WTC11 (cell line): Measurements from ENCODE around the gene MTCL1. TPM values are rescaled to one million over a fixed set of nuclear protein-coding genes. Genes with fewer than 3 reads are reported as not detected.

Experiments used
- ATAC-seq: fragments of 200-7000 bp; cut with Tn5 transposase; 2 replicates; pipeline ENCODE4 v1.10.0; 2021; ENCODE audit warnings: mild to moderate bottlenecking, moderate library complexity
- CTCF ChIA-PET: fragments of 300-600 bp; sonication (Branson Sonifier 250); formaldehyde crosslinking; loops from one replicate; lab custom pipeline; 2021; ENCODE audit warnings: antibody characterized with exemption; lab: Charles Lee
- POLR2A ChIA-PET: fragments of 350-600 bp; sonication (Branson Sonifier 250); formaldehyde crosslinking; loops from one replicate; lab custom pipeline; 2021; ENCODE audit warnings: antibody characterized with exemption; lab: Charles Lee
- DNase-seq: peaks from one replicate; pipeline ENCODE4 v3.0.0; 2021; ENCODE audit warnings: low spot score
- H3K27ac Mint-ChIP-seq: 2 replicates; pipeline ENCODE4 v1.8.0; 2021; ENCODE audit warnings: mixed read lengths
- H3K27me3 Mint-ChIP-seq: 2 replicates; pipeline ENCODE4 v1.8.0; 2021; ENCODE audit warnings: low read depth, mild to moderate bottlenecking, moderate library complexity, mixed read lengths
- H3K36me3 Mint-ChIP-seq: 2 replicates; pipeline ENCODE4 v1.8.0; 2021; ENCODE audit warnings: mixed read lengths
- H3K4me1 Mint-ChIP-seq: 2 replicates; pipeline ENCODE4 v1.8.0; 2022; ENCODE audit warnings: mixed read lengths
- H3K4me3 Mint-ChIP-seq: 2 replicates; pipeline ENCODE4 v1.8.0; 2021; ENCODE audit warnings: mild to moderate bottlenecking, moderate library complexity, mixed read lengths
- H3K9me3 Mint-ChIP-seq: 2 replicates; pipeline ENCODE4 v1.8.0; 2021; ENCODE audit warnings: mixed read lengths
- CREB1 ChIP-seq: sonication (generic); formaldehyde crosslinking; IDR thresholded peaks from 2 replicates; pipeline ENCODE4 v1.8.0; 2023; ENCODE audit warnings: mild to moderate bottlenecking, missing genetic modification reagents
- EMX1 ChIP-seq: fragments of 250-450 bp; sonication (Bioruptor Pico); IDR thresholded peaks from 2 replicates; pipeline ENCODE4 v1.8.0; 2021; ENCODE audit warnings: mild to moderate bottlenecking
- ETV6 ChIP-seq: sonication (generic); formaldehyde crosslinking; IDR thresholded peaks from 2 replicates; pipeline ENCODE4 v1.8.1; 2022; ENCODE audit warnings: mild to moderate bottlenecking, missing genetic modification reagents
- GABPB1 ChIP-seq: sonication (generic); formaldehyde crosslinking; IDR thresholded peaks from 2 replicates; pipeline ENCODE4 v1.8.1; 2023; ENCODE audit warnings: mild to moderate bottlenecking, missing genetic modification reagents
- HMGXB4 ChIP-seq: sonication (generic); formaldehyde crosslinking; IDR thresholded peaks from 2 replicates; pipeline ENCODE4 v1.8.1; 2023; ENCODE audit warnings: mild to moderate bottlenecking, moderate library complexity, missing genetic modification reagents
- KAT7 ChIP-seq: sonication (generic); formaldehyde crosslinking; IDR thresholded peaks from 2 replicates; pipeline ENCODE4 v1.8.1; 2023; ENCODE audit warnings: missing genetic modification reagents, mild to moderate bottlenecking, borderline replicate concordance
- RELA ChIP-seq: sonication (generic); formaldehyde crosslinking; IDR thresholded peaks from 2 replicates; pipeline ENCODE4 v1.8.1; 2022; ENCODE audit warnings: missing genetic modification reagents, mild to moderate bottlenecking, borderline replicate concordance
- SP1 ChIP-seq: sonication (generic); formaldehyde crosslinking; conservative IDR thresholded peaks from 2 replicates; pipeline ENCODE4 v1.8.1; 2022; ENCODE audit warnings: missing genetic modification reagents
- TEAD1 ChIP-seq: sonication (generic); formaldehyde crosslinking; IDR thresholded peaks from 2 replicates; pipeline ENCODE4 v1.8.0; 2022; ENCODE audit warnings: mild to moderate bottlenecking, missing genetic modification reagents
- ZMAT4 ChIP-seq: fragments of 250-450 bp; sonication (Bioruptor Pico); IDR thresholded peaks from 2 replicates; pipeline ENCODE4 v1.9.0; 2021; ENCODE audit warnings: mild to moderate bottlenecking
- ZNF121 ChIP-seq: sonication (generic); formaldehyde crosslinking; IDR thresholded peaks from 2 replicates; pipeline ENCODE4 v1.8.0; 2023; ENCODE audit warnings: missing genetic modification reagents
- ZNF138 ChIP-seq: sonication (generic); formaldehyde crosslinking; conservative IDR thresholded peaks from 2 replicates; pipeline ENCODE4 v1.8.1; 2022; ENCODE audit warnings: mild to moderate bottlenecking, moderate library complexity, missing genetic modification reagents
- ZNF219 ChIP-seq: sonication (generic); formaldehyde crosslinking; IDR thresholded peaks from 2 replicates; pipeline ENCODE4 v1.8.0; 2023; ENCODE audit warnings: missing genetic modification reagents, mild to moderate bottlenecking, borderline replicate concordance
- ZNF512 ChIP-seq: sonication (generic); formaldehyde crosslinking; IDR thresholded peaks from 2 replicates; pipeline ENCODE4 v1.8.1; 2022; ENCODE audit warnings: missing genetic modification reagents, borderline replicate concordance
- total RNA-seq: library from RNA; stranded (reverse); gene quantifications from 3 replicates; pipeline ENCODE4 v1.2.3, GENCODE V29; 2021
- TF ChIP-seq, protein P1 (sequence below): sonication (generic); formaldehyde crosslinking; IDR thresholded peaks from 2 replicates; pipeline ENCODE4 v1.8.0; 2022; ENCODE audit warnings: missing genetic modification reagents
- TF ChIP-seq, protein P2 (sequence below): sonication (generic); formaldehyde crosslinking; IDR thresholded peaks from 2 replicates; pipeline ENCODE4 v1.8.1; 2023; ENCODE audit warnings: mild to moderate bottlenecking, missing genetic modification reagents, moderate library complexity
- TF ChIP-seq, protein P3 (sequence below): sonication (generic); formaldehyde crosslinking; conservative IDR thresholded peaks from 2 replicates; pipeline ENCODE4 v1.8.1; 2022; ENCODE audit warnings: mild to moderate bottlenecking, missing genetic modification reagents
- TF ChIP-seq, protein P4 (sequence below): sonication (generic); formaldehyde crosslinking; IDR thresholded peaks from 2 replicates; pipeline ENCODE4 v1.8.1; 2022; ENCODE audit warnings: low read depth, mild to moderate bottlenecking, moderate library complexity, missing genetic modification reagents, borderline replicate concordance
- TF ChIP-seq, protein P5 (sequence below): sonication (generic); formaldehyde crosslinking; IDR thresholded peaks from 2 replicates; pipeline ENCODE4 v1.8.0; 2022; ENCODE audit warnings: mild to moderate bottlenecking, missing genetic modification reagents

Gene MTCL1
- total RNA-seq, 1 experiment from 2014 or later = 64.3 TPM

DNA sequence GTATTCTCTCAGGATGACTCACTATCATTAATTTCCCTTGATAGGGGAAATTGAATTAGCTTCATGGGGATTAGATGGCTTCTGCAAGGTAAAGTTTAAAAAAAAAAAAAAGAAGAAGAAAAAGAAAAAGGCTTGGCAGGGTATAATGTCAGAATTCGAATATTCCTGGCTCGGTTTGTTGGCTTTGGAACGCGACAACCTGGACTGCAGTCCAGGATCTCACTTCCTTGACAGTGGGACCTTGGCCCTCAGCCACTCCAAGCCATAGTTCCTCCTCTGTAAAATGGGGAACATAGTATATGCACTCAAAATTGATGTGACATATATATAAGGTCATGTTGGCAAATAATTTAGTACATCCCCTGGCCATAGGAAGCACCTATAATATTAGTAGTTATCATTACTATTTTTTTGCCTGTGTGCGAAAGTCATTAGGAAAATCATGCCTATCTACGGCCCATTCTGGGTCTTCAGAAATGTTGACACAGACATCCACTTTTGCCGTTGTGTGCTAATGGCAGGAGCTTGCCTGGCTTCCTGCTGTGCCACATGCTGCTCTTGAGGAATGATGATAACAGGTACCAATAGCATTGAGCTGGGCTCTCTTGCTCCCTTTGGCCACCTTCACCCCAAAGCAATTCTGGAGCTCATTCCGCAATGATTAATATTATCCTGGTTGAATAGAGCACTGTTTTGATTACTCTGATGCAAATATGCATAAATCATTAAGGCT, 97.9 kb downstream of the MTCL1 start (continued):
- no peak for TF ChIP-seq RELA
- no peak for TF ChIP-seq KAT7 (CRISPR knock-in tag)
- no peak for TF ChIP-seq TEAD1
- TF ChIP-seq, protein P1, sequence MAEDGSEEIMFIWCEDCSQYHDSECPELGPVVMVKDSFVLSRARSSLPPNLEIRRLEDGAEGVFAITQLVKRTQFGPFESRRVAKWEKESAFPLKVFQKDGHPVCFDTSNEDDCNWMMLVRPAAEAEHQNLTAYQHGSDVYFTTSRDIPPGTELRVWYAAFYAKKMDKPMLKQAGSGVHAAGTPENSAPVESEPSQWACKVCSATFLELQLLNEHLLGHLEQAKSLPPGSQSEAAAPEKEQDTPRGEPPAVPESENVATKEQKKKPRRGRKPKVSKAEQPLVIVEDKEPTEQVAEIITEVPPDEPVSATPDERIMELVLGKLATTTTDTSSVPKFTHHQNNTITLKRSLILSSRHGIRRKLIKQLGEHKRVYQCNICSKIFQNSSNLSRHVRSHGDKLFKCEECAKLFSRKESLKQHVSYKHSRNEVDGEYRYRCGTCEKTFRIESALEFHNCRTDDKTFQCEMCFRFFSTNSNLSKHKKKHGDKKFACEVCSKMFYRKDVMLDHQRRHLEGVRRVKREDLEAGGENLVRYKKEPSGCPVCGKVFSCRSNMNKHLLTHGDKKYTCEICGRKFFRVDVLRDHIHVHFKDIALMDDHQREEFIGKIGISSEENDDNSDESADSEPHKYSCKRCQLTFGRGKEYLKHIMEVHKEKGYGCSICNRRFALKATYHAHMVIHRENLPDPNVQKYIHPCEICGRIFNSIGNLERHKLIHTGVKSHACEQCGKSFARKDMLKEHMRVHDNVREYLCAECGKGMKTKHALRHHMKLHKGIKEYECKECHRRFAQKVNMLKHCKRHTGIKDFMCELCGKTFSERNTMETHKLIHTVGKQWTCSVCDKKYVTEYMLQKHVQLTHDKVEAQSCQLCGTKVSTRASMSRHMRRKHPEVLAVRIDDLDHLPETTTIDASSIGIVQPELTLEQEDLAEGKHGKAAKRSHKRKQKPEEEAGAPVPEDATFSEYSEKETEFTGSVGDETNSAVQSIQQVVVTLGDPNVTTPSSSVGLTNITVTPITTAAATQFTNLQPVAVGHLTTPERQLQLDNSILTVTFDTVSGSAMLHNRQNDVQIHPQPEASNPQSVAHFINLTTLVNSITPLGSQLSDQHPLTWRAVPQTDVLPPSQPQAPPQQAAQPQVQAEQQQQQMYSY (CRISPR knock-in tag) = no peak
- TF ChIP-seq GABPB1 (CRISPR knock-in tag) = no peak
- TF ChIP-seq ZMAT4 = no peak
- TF ChIP-seq, protein P2, sequence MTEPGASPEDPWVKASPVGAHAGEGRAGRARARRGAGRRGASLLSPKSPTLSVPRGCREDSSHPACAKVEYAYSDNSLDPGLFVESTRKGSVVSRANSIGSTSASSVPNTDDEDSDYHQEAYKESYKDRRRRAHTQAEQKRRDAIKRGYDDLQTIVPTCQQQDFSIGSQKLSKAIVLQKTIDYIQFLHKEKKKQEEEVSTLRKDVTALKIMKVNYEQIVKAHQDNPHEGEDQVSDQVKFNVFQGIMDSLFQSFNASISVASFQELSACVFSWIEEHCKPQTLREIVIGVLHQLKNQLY (CRISPR knock-in tag) = no peak
- no peak for TF ChIP-seq ZNF121 (CRISPR knock-in tag)

- Mint-ChIP-seq H3K27me3 (no peaks in the 10 kb centered on the region), H3K4me3 (no peak overlapping the region), H3K27ac (no peak overlapping the region), H3K36me3 (peaks cover 27% of the 10 kb centered on the region; the same call in 1 of the 2 replicates), H3K4me1 (peaks cover 42% of the 10 kb centered on the region), H3K9me3 (no peaks in the 10 kb centered on the region)
- no peak for TF ChIP-seq ETV6 (CRISPR knock-in tag)
- TF ChIP-seq ZNF138 = no peak
- TF ChIP-seq ZNF512 (CRISPR knock-in tag) = no peak
- no peak for ATAC-seq
- ChIA-PET POLR2A (no interaction called here), CTCF (interaction anchor here (0.6 kb wide), 1 partner anchor 16 kb away, joined by 3 read pairs; no protein-coding TSS in a partner anchor)
- DNase-seq = no peak
Measured at GRCh38 chr18:8803957-8804356, 98.6 kb downstream of the MTCL1 start.

DNA sequence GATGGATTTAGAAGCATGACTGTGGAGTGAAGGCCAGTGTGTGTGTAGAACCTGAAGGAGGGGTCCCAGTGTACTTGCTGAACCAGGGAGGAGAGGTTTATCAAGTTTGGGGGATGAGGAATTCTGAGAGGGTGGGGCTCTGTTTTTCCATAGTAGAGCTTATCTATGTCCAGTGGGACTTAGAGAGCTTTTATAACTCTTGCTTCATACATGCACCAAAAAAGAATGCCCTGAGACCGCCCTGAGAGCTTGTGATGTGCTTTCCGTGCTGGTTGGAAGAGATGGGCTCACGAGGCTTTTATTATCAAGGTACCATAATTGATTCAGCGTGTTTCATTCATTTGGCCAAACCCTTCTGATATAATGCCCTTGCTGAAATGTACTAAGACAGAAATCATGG, 100.2 kb downstream of the MTCL1 start:
- CTCF ChIA-PET = no interaction called here
- TF ChIP-seq HMGXB4 (CRISPR knock-in tag) (no peak), ZNF219 (CRISPR knock-in tag) (no peak), ZNF512 (CRISPR knock-in tag) (no peak), SP1 (CRISPR knock-in tag) (no peak), EMX1 (CRISPR knock-in tag) (no peak), CREB1 (CRISPR knock-in tag) (no peak)
- TF ChIP-seq, protein P3, sequence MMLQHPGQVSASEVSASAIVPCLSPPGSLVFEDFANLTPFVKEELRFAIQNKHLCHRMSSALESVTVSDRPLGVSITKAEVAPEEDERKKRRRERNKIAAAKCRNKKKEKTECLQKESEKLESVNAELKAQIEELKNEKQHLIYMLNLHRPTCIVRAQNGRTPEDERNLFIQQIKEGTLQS (CRISPR knock-in tag) = no peak
- TF ChIP-seq, protein P4, sequence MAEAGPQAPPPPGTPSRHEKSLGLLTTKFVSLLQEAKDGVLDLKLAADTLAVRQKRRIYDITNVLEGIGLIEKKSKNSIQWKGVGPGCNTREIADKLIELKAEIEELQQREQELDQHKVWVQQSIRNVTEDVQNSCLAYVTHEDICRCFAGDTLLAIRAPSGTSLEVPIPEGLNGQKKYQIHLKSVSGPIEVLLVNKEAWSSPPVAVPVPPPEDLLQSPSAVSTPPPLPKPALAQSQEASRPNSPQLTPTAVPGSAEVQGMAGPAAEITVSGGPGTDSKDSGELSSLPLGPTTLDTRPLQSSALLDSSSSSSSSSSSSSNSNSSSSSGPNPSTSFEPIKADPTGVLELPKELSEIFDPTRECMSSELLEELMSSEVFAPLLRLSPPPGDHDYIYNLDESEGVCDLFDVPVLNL (CRISPR knock-in tag) = no peak
- TF ChIP-seq, protein P5, sequence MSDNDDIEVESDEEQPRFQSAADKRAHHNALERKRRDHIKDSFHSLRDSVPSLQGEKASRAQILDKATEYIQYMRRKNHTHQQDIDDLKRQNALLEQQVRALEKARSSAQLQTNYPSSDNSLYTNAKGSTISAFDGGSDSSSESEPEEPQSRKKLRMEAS (CRISPR knock-in tag) = no peak
- TF ChIP-seq, protein P2 (CRISPR knock-in tag) = no peak

More for the DNA sequence above, 100.2 kb downstream of the MTCL1 start:
- Mint-ChIP-seq H3K27ac (peak overlapping the region; percentile 59), H3K4me3 (no peak overlapping the region), H3K27me3 (no peaks in the 10 kb centered on the region), H3K36me3 (peaks cover 27% of the 10 kb centered on the region), H3K4me1 (peaks cover 30% of the 10 kb centered on the region), H3K9me3 (no peaks in the 10 kb centered on the region)
- no peak for DNase-seq
- ATAC-seq = no peak
- POLR2A ChIA-PET = no interaction called here
